Measurements from ENCODE around the gene RGL4.

The RGL4 gene

DNA sequence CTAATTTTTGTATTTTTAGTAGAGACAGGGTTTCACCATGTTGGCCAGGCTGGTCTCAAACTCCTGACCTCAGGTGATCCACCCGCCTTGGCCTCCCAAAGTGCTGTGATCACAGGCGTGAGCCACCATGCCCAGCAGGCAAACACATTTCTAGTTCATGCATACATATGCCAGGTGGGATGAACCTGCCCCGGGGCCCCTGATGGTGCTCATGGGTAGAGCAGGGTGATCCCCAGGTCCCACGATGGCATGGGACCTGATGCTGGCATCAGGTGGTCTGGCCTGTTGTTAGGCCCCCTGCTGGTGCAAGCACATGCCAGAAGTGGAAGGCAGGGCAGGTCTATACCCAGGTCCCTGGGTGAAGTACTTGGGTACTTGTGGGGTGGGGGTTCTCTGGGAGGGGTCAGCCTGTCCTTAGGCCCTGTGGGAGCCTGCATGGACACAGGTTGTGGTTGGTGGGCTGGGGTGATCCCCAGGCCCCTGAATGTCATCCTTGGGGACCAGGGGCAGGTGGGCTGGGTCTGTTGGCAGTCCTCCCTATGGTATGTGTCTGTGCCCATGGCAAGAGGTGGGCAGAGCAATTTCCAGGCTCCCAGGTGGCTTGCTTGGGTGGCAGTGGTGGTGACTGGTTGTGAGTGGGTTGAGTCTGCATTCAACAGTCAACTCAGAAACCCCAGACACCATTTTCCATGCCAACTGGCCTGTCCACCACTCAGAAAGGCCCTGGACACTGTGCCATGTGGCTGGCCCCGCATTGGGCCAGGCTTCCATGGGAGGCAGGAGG, 9.6 kb upstream of the RGL4 start:
- no peak for DNase-seq

DNA sequence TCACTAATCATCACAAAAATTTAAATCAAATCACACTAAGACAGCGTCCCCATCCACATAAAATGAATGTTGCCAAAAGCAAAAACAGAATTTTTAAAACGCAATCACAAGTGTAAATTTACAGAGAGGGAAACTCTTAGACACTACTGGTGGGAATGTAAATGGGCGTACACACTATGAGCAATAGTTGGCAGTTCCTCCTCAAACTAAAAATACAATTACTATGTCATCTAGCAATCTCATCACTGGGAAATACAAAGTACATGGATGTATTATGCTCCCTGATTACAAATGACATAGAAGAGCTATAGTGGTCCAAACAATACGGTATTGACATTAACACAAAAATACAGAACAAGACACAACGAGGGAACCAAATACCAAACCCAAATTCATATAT, 8.7 kb upstream of the RGL4 start:
- DNase-seq, result no peak

DNA sequence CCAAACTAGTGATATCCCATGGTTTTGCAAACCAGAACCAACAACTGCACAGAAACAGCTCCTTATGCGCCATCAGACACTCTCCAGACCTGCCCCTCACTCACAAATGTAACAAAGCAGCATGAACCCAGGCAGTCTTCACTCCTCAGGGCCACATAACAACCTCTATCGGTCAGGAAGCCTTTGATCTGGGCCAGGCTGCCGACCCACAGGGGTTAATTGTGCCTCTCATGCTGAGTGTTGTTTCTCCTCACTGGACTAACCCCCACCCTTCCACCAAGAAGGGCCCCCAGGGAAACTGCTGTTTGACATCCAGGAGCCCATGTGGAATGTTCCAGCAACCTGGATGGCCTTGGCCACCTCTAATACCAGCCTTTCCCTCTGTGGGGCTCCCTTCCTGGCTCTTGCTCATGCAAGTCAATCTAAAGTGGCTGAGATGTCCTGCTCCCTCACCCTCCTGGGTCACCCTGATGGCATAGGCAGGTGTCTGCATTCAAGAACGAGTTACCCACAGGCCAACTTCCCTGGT, 7.9 kb upstream of the RGL4 start:
- DNase-seq, result no peak

DNA sequence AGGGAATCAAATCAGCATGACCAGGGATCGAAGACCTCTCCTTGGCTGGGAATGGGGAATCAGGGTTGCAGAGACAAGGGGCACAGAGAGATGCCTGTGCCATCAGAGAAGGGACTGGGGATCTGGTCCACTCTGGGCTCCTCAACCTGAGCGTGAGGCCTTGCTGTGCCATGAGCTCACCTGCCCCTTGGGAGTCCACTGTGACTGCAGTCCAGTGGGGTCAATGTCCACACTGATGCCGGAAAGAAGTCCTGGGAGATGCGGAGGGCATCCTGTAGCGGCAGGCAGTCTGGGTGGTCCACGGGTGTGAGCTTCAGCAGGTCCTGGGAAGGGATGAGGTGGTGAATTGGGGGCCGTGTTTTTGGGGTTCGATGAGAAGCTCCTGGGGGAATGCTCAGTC, 7.3 kb upstream of the RGL4 start:
- no peak for DNase-seq

DNA sequence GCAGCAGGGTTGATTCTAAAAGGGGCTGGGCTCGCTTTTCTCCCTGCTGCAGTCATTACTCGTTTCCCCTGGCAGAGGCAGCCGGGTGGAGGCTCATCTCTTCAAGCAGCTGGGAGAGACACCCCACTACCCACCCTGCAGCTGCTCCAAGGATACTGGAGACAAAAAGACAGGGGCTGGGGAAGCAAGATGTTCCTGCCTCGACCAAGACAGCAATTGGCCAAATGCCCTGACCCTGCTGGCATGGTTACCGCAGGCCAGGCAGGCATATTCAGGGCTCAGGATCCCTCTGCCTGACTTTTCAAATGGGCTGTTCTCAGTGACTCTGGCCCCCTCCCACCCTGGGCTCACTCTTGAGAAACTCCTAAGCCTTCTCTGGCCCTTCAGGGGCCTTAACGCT, 6.8 kb upstream of the RGL4 start:
- peak; percentile 51 for DNase-seq

DNA sequence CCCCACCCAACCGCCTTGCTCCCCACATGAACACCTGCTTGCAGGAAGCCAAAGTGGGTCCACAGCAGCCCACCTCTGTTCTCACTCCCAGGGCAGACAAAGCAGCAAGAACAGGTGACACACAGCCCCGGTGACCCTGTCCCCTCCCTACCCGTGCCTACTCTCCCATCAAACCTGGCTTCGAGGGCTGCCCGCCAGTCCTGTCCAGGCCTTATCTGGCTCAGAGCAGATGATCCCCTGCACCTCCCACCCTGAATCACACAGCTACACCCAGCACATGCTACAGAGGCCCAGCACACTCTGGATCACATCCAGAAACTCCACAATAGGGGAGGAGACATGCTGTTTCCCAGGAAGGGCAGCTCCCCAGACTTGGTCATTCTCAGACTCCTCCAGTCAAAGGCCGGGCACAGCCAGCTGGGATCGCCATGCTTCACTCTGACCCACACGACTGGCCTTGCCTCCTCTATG, 6.2 kb upstream of the RGL4 start:
- DNase-seq, result peak; percentile 90

DNA sequence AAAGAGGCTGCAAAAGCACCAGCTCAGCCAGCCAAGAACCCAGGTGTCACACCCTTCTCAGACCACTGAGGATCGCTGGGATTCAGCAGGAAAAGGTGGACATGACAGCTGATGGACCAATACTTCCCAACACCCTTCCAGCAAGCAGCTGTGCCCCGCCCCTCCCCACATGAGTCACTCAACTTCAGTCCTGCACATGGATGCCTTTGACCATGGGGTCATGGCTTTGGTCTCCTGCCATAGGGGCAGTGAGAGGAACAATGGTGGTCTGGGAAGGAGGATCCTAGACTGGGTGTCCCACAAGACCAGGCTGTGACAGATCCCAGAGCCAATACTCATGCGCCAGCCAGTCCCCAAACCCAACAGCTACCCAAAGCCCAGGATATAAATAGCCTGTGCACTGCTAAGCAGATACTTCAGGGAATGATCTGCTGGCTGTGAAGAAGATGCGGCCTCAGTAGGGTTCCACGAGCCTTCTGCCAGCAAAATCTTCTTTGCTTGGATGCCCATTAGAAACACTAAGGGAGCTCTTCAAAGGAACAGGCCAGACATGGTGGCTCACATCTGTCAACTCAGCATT, 5.5 kb upstream of the RGL4 start:
- no peak for DNase-seq

DNA sequence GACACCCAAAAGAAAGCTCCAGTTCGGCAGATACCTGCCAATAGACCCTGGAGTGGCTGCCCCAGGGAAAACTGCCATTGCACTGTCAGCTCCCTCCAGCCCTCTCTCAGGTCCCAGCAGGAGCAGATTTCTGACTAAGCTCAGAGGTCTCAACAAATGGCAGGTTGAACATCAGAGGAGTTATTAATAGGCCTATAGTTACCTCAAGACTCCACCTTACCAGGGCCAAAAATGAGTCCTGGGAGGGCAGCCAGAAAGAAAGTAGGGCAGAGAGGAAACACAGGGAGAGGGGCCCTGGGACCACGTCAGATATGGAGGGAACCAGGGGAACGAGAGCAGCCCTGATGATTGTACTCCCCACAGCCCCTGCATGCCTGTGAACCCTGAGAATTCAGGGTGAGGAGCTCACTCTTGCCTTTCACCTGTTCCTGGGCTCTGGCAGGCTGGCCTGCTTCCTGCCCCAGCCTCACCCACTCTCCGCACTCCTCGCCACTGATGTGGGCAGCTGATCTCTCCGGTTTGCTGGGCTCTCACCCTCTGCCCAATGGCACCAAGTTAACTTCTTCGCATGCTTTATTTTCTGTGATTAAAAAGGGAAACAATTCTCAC, 4.3 kb upstream of the RGL4 start:
- no peak for DNase-seq

DNA sequence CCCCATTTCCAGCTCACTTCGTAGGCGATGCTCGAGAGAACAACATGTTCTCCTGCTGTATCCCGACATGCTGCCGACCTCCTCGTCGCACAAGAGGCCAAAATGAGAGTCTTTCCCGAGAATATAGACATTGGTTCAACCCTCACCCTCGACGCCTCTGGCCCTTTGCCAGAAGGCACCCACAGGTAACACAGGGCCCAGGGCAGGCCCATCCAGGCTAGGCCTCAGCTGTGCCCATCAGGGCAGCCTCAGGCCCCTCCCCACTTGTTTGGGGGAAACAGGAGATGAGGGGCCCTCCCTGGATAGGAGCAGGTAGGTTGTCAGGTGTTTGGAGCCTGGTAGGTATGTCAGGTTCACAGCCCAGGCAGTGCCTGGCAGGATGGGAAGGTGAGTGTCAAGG, 2.7 kb upstream of the RGL4 start:
- DNase-seq, result no peak

DNA sequence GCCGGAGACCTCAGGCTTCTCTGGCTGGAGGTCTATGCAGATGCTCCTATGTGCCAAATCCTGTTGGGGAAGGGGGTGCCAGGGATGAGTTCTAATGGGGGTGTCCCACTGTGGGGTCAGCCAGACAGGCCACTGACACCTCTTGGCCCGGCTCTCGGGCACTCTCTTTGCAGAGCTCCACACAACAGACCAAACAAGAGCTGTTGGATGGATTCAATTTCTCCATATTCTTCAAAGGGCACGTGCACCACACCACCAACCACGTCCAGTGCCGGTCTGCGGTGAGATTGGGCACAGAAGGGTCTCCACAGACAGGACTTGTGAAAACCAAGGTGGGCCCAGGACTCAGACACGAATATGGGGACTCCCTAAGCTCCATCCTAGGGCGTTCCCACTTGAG, 2.2 kb upstream of the RGL4 start:
- DNase-seq, result no peak

DNA sequence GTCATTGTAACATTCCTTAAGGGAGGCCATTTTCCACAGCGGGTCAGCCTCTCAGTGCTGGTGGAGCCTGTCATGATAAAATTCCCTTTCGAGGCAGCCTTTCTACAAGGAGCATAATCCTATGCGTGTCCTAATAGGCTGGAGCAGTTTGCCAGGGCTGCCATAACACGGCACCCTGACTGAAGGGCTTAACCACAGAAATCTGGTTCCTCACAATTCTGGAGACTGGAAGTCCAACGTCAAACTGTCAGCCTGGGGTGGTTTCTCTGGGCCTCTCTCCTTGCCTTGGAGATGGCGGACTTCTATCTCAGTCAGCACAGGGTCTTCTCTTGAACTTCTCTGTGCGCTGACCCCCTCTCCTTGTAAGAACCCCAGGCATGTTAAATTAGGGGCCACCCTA, 1.4 kb upstream of the RGL4 start:
- DNase-seq, result no peak

DNA sequence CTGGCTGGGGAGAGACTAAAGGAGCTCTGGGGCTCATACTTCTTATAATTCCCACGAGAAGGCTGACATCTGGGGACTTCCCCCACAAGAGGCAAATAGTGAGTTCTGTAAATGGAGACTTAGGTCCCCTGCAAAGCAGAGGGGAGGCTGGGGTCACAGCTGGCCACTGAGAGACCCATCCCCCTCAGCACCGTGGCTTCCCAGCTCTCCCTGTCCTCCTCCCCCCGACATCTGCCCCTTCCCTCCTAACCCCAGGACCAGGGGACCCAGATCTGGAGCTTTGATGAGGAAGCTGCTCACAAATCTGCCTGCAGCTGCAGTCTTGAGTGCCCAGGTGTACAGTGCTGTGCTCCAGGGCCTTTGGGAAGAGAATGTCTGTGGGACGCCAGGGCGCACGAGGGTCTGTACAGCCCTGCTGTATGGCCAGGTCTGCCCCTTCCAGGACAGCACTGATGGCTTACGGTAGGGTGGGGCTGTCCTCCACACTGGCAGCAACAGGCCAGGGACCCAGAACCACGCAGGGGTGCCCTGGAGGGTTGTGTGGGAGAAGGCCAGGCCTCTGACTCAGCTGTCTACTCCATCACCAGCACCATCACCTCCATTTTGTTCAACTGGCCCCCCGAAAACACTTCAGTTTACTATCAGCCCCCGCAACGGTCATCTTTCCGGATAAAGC, 1.1 kb downstream of the RGL4 start:
- DNase-seq, result no peak

DNA sequence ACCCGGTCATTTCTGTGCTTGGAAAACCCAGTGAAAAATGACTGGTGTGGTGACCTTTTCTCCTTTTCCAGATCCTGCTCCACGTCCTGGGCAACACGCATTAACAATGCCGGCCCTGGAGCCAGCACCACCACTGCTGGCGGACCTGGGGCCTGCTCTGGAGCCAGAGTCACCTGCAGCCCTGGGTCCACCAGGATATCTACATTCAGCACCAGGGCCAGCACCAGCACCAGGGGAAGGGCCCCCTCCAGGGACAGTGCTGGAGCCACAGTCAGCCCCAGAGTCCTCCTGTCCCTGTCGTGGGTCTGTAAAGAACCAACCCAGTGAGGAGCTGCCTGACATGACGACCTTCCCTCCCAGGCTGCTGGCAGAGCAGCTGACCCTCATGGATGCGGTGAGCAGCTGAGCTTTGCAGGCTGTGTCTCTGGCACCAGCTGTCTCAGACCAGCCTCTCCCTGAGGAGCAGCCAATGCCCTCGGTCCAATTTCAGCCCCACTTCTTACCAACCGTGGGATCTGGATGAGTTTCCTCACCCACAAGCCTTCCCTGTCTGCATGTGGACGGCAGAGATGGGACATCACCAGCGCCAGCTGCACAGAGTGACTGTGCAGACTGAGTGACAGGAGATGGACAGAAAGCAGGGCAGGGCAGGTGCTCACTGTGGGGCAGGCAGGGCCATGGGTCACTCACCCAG, 1.9 kb downstream of the RGL4 start:
- peak; percentile 30 for DNase-seq

DNA sequence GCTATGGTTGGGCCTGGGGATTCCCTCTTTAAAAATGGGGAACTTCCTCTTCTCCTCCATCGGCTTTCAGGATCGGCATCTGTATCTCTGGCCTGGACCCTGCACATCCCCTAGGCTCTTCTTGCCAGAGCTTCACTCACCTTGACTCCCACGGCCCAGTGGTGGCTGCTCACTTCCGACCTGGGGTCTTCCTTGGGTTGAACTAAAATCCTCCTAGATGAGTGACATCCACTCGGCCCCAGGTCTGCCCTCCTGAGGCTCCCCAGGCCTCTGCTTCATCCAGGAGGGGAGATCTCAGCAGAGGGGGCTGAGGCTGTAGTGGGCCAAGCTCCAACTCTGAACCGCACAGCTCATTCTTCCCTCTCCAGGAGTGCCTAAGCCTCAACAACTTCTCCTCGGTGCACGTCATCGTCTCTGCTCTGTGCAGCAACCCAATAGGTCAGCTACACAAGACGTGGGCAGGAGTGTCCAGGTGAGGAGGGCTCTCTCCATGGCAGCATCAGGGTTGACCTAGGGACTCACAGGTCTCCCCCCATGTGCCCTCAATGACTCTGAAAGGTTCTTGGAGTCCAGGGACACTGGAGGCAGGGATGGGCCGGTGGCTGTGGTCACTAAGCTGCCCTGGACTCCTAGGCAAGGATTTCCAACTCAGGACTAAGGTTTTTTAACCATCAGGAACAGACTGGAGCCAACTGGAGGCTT, 3.3 kb downstream of the RGL4 start:
- DNase-seq, result no peak

DNA sequence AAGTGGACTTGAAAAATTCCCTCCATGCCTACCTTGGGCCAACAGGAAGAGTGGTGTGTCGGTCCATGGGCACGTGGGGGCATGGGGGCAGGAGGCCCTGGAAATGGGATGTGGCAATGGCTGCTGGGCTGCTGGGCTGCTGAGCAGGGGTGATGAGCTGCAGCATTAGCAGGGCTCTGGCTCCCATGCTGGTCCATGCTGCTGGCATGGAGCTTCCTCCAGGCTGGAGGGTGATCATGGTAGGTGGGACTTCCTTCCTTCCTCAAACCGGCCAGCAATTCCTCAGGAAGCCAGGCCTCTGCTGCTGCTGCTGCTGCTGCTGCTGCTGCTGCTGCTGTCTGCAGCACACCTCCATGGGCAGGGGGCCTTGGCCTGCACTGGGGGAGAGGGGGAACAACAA, 4.3 kb downstream of the RGL4 start:
- no peak for DNase-seq

DNA sequence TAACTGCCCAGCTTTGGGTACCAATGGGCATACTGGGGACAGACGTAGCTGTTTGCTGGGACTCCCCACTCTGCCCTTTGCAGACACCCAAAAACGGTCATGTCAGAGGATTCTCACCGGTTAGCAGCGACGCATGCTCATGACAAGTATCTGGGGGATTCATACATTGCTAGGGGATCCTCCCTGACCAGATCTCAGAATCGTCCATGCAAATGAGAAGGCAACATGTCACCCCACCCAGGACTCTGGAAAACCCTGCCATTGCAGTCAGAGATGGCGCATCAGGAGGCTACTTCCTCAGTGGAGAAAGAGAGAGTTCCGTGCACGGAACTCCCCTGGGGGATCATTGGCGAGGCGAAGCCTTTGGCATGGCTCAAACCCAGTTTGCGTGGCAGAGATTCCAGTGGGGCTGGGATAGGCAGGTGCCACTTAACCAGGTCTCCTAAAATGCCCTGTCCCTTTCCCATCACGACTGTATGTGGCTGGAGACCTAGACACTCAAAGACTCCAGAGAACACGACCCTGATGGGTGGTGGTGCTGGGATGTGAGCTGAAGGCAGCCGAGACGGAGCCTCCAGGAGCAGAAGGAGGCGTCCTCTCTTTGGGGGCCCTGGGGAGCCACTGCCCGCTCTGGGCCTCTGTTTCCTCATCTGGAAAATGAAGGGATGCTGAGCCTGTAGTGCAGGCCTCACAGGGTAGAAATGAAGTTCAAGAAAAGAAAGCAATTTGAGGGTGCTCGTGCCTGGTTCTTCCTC, 4.9 kb downstream of the RGL4 start:
- no peak for DNase-seq

DNA sequence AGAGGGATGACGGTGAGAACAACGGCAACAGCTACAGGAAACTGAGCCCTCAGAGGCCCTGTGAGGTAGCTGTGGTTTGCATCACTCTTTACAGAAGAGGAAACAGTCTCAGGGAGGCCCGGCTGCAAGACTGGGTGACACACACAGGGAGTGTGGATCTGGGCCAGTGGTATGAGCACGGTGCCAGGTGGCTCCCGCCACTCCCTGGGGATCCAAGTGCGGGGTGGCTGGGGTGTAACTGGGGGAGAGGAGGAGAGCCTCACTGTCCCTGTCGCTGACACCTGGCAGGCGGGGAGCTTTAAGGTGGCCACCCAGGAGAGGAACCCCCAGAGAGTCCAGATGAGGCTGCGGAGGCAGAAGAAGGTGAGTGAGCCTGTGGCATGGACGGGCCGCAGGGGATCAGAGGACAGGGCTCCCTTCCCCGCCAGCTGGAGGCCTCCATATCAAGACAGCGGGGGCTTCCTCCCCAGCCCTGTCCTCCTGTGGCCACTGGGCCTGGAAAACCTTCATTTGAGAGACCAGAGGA, 5.6 kb downstream of the RGL4 start:
- DNase-seq, result peak; percentile 75

DNA sequence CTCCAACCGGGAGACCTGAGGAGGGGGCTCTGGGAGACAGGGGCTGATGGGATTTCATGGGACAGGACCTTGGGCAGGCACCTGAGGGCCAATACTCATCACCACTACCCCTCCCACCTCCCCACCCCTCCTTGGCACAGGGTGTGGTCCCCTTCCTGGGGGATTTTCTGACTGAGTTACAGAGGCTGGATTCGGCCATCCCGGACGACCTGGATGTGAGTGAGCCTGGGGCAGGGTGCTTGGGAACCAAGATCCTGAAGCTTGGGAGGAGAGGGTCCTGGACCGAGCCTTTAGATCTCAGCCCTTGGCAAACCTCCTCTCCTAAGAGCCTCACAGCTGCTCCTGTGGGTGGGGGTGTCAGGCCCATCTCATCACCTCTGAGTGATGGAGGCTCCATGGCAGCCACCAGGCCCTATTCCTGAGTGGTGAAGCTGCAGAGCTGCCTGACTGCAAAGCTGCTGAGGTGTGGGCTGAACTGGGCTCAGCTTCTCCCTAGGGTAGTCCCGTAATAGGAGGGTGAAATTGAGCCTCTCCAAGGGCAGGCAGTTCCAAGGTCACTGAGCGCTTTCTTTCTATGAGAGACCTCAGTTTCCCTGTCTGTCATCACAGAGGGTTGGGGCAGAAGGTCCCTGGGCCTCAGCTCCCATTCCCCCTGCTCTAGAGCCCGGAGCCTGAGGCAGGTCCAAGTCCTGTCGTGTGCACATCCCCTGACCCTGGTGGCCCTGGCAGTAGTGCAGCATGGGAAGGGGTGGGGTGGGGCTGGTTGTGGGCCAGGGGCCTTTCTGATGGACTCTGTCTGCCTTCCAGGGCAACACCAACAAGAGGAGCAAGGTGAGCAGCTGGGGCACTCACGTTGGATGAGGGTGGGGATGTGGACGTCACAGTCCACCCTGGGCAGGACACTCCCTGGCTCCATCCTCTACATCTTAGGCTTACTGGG, 6.5 kb downstream of the RGL4 start:
- no peak for DNase-seq

DNA sequence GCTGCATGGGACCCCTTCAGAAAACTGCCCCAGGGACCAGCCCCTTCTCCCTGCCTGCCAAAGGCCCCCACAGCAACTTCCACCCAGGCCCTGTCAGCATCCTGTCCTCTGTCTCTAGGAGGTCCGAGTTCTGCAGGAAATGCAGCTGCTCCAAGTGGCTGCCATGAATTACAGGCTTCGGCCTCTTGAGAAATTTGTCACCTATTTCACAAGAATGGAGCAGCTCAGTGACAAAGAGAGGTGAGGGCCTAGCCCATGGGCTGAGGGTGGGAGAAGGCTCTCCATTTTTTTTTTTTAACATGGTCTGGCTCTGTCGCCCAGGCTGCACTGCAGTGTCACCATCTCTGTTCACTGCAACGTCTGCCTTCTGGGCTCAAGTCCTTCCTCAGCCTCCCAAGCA, 7.3 kb downstream of the RGL4 start:
- peak; percentile 22 for DNase-seq

DNA sequence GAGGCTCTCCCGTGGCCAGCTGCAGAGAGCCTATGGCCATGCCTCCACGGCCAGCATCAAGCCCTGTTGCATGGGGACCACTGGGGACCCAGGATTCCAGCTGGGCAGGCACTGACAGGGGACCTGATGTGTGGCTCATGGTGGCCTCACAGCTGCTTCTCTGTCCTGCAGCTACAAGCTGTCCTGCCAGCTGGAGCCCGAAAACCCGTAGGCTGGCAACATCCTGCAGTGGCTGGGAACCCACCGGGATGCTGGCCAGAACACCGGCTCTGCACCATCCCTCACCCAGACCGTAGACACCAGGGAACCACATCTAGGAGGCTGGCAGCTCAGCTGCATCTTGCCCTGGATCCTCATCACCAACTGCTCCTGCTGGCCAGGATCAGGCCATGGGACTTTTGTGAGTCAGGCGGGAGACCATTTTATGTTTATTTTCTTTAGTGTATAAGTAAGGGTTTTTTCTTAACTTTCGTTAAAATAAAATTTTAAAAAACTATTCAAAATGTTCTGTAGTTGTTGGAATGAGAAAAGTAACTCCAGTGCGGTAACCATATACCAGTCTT, 7.9 kb downstream of the RGL4 start:
- no peak for DNase-seq

Data from hematopoietic multipotent progenitor cell treated with erythropoietin and hydrocortisone succinate and interleukin-3 and kit ligand, for 6 days (in vitro differentiated cells).